ENCODE results near the gene ATP8A2. TPM values are rescaled to one million over a fixed set of nuclear protein-coding genes. Genes with fewer than 3 reads are reported as not detected.

ATP8A2 gene
- total RNA-seq, 1 experiment from 2014 or later: not detected

- Histone ChIP-seq H3K27me3 (ENCODE audit: control insufficient read depth, insufficient read depth, low read length) (no peaks in the 10 kb centered on the region), H3K9me3 (ENCODE audit: control insufficient read depth, insufficient read depth, low read depth, low read length) (no peaks in the 10 kb centered on the region), H3K36me3 (ENCODE audit: control insufficient read depth, insufficient read depth, low read length) (no peaks in the 10 kb centered on the region), H3K27ac (ENCODE audit: low read length) (no peak overlapping the region), H3K4me3 (ENCODE audit: low read depth in 2 of 2, low read length in 2 of 2) (no peak overlapping the region), H3K4me1 (ENCODE audit: control insufficient read depth, insufficient read depth, low read length) (no peaks in the 10 kb centered on the region)
- TF ChIP-seq POLR2AphosphoS5 (IDR thresholded peaks at IDR 0.05; ENCODE audit: low read depth, low read length) (no peak), SIN3A (IDR thresholded peaks at IDR 0.05; ENCODE audit: borderline replicate concordance, insufficient read depth, low read depth, low read length) (no peak), TCF7L2 (IDR thresholded peaks at IDR 0.05; ENCODE audit: low read depth, low read length) (no peak), REST (IDR thresholded peaks at IDR 0.05; ENCODE audit: insufficient read depth in 1 of 2, low read depth in 2 of 2, low read length in 1 of 2) (no peak)
- TF ChIP-seq, protein P1, sequence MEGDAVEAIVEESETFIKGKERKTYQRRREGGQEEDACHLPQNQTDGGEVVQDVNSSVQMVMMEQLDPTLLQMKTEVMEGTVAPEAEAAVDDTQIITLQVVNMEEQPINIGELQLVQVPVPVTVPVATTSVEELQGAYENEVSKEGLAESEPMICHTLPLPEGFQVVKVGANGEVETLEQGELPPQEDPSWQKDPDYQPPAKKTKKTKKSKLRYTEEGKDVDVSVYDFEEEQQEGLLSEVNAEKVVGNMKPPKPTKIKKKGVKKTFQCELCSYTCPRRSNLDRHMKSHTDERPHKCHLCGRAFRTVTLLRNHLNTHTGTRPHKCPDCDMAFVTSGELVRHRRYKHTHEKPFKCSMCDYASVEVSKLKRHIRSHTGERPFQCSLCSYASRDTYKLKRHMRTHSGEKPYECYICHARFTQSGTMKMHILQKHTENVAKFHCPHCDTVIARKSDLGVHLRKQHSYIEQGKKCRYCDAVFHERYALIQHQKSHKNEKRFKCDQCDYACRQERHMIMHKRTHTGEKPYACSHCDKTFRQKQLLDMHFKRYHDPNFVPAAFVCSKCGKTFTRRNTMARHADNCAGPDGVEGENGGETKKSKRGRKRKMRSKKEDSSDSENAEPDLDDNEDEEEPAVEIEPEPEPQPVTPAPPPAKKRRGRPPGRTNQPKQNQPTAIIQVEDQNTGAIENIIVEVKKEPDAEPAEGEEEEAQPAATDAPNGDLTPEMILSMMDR (IDR thresholded peaks at IDR 0.05): no peak
- BruUV-seq (replicated peaks): no TSS peak
- ChIA-PET POLR2A (no interaction called here), CTCF (no interaction called here)
- ATAC-seq (no peak), DNase-seq (ENCODE audit: low read depth, low spot score) (no peak)
- intact Hi-C loops (cut with micrococcal nuclease; ENCODE audit: unreplicated experiment): no loop called here
- in situ Hi-C loops (cut with HindIII; ENCODE audit: low pct_unique_long_range_greater_than_20kb, low sequenced_read_pairs): no loop called here
Measured at GRCh38 chr13:25807562-25807961, 435.8 kb downstream of the ATP8A2 start.

DNA sequence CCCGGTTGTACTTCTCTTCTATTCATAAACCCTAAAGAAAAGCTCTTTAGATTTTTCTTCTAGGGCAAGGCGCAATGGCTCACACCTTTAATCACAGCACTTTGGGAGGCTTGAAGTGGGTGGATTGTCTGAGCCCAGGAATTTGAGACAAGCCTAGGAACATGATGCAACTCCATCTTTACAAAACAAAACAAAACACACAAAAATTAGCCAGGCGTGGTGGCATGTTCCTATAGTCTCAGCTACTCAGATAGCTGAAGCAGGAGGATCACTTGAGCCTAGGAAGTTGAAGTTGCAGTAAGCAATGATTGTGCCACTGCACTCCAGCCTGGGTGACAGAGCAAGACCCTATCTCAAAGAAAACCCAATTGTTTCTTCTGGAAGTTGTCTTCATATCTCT is 439.7 kb downstream of the ATP8A2 start:
- POLR2A ChIA-PET: no interaction called here
- no peaks in the 10 kb centered on the region for H3K9me3 ChIP-seq (ENCODE audit: control insufficient read depth, insufficient read depth, low read depth, low read length)
- intact Hi-C loops (cut with micrococcal nuclease; ENCODE audit: unreplicated experiment): no loop called here
- DNase-seq (ENCODE audit: low read depth, low spot score) (no peak), ATAC-seq (no peak)
- H3K4me3 ChIP-seq (ENCODE audit: low read depth in 2 of 2, low read length in 2 of 2): no peak overlapping the region
- no peak for TF ChIP-seq SIN3A (IDR thresholded peaks at IDR 0.05; ENCODE audit: borderline replicate concordance, insufficient read depth, low read depth, low read length)
- no peak for TF ChIP-seq REST (IDR thresholded peaks at IDR 0.05; ENCODE audit: insufficient read depth in 1 of 2, low read depth in 2 of 2, low read length in 1 of 2)
- TF ChIP-seq, protein P1 (IDR thresholded peaks at IDR 0.05): no peak
- TF ChIP-seq TCF7L2 (IDR thresholded peaks at IDR 0.05; ENCODE audit: low read depth, low read length): no peak
- no peak for TF ChIP-seq POLR2AphosphoS5 (IDR thresholded peaks at IDR 0.05; ENCODE audit: low read depth, low read length)
- H3K27me3 ChIP-seq (ENCODE audit: control insufficient read depth, insufficient read depth, low read length): no peaks in the 10 kb centered on the region
- no TSS peak for BruUV-seq (replicated peaks)
- no peaks in the 10 kb centered on the region for H3K36me3 ChIP-seq (ENCODE audit: control insufficient read depth, insufficient read depth, low read length)
- H3K4me1 ChIP-seq (ENCODE audit: control insufficient read depth, insufficient read depth, low read length): no peaks in the 10 kb centered on the region
- H3K27ac ChIP-seq (ENCODE audit: low read length): no peak overlapping the region
- in situ Hi-C loops (cut with HindIII; ENCODE audit: low pct_unique_long_range_greater_than_20kb, low sequenced_read_pairs): no loop called here
- CTCF ChIA-PET: no interaction called here

All from Panc1 (cell line).